Skeletal muscle cell (primary cell): ENCODE measurements around the gene PITPNM2.

Experiments used
- DNase-seq: peaks from one replicate; pipeline ENCODE4 v3.0.0-alpha.2; 2010; ENCODE audit warnings: low read depth
- H3K4me3 ChIP-seq: 2 replicates; pipeline ENCODE4 v1.5.1; 2011; ENCODE audit warnings: low read depth, mild to moderate bottlenecking, control low read depth, low read length, moderate library complexity

The PITPNM2 gene

GRCh38 chr12:123150744-123151456, at the start of gene PITPNM2:
TSS of gene PITPNM2 (minus strand) at chr12:123151090. CDS start at chr12:123034590, 116,500 bp downstream.
- peak within 1 kb of the TSS; percentile 71 for H3K4me3 ChIP-seq
- DNase-seq: no peak

GRCh38 chr12:123200414-123200813, 49.5 kb upstream of the PITPNM2 start:
- no peak for DNase-seq
- no peak overlapping the region for H3K4me3 ChIP-seq

GRCh38 chr12:123199936-123200335, 49.0 kb upstream of the PITPNM2 start:
- DNase-seq: no peak
- no peak overlapping the region for H3K4me3 ChIP-seq

- no peak for DNase-seq
- H3K4me3 ChIP-seq: no peak overlapping the region
Observed at GRCh38 chr12:123187637-123188036, 36.7 kb upstream of the PITPNM2 start.

- no peak for DNase-seq
Observed at GRCh38 chr12:123180171-123180570, 29.3 kb upstream of the PITPNM2 start.

GRCh38 chr12:123171967-123172366, 21.1 kb upstream of the PITPNM2 start:
- H3K4me3 ChIP-seq: no peak overlapping the region
- DNase-seq: no peak

More at GRCh38 chr12:123180171-123180570, 29.3 kb upstream of the PITPNM2 start:
- no peak overlapping the region for H3K4me3 ChIP-seq

- no peak for DNase-seq
- no peak overlapping the region for H3K4me3 ChIP-seq
Observed at GRCh38 chr12:123167329-123167728, 16.4 kb upstream of the PITPNM2 start.

GRCh38 chr12:123165537-123165936, 14.6 kb upstream of the PITPNM2 start:
- no peak for DNase-seq
- no peak overlapping the region for H3K4me3 ChIP-seq

- DNase-seq: no peak
- no peak overlapping the region for H3K4me3 ChIP-seq
Observed at GRCh38 chr12:123164710-123165261, 13.9 kb upstream of the PITPNM2 start.

GRCh38 chr12:123164222-123164621, 13.3 kb upstream of the PITPNM2 start:
- DNase-seq: no peak
- H3K4me3 ChIP-seq: no peak overlapping the region

GRCh38 chr12:123163227-123163626, 12.3 kb upstream of the PITPNM2 start:
- no peak overlapping the region for H3K4me3 ChIP-seq
- no peak for DNase-seq

GRCh38 chr12:123160801-123161487, 10.1 kb upstream of the PITPNM2 start:
- no peak overlapping the region for H3K4me3 ChIP-seq
- no peak for DNase-seq

GRCh38 chr12:123153906-123154305, 3.0 kb upstream of the PITPNM2 start:
- no peak overlapping the region for H3K4me3 ChIP-seq
- no peak for DNase-seq

GRCh38 chr12:123152833-123153232, 1.9 kb upstream of the PITPNM2 start:
- H3K4me3 ChIP-seq: no peak overlapping the region
- no peak for DNase-seq

GRCh38 chr12:123151457-123152454, 866 bp upstream of the PITPNM2 start:
- no peak for DNase-seq

GRCh38 chr12:123150275-123150743, 581 bp downstream of the PITPNM2 start:
- no peak for DNase-seq
- H3K4me3 ChIP-seq: peak overlapping the region; percentile 71

More at GRCh38 chr12:123151457-123152454, 866 bp upstream of the PITPNM2 start:
- peak overlapping the region; percentile 67 for H3K4me3 ChIP-seq

GRCh38 chr12:123149501-123150274, 1.2 kb downstream of the PITPNM2 start:
- no peak for DNase-seq

GRCh38 chr12:123149088-123149487, 1.8 kb downstream of the PITPNM2 start:
- peak overlapping the region; percentile 71 for H3K4me3 ChIP-seq
- no peak for DNase-seq

More at GRCh38 chr12:123149501-123150274, 1.2 kb downstream of the PITPNM2 start:
- peak overlapping the region; percentile 71 for H3K4me3 ChIP-seq
